GM12872 (cell line): ENCODE results near the gene COX5A.

Source experiments
- CTCF ChIP-seq: IDR thresholded peaks from 3 replicates; pipeline ENCODE4 v1.5.1; 2011; ENCODE audit warnings: low read depth, mild to moderate bottlenecking, low read length, moderate library complexity; ENCODE audit not compliant: insufficient read depth

The COX5A gene

DNA sequence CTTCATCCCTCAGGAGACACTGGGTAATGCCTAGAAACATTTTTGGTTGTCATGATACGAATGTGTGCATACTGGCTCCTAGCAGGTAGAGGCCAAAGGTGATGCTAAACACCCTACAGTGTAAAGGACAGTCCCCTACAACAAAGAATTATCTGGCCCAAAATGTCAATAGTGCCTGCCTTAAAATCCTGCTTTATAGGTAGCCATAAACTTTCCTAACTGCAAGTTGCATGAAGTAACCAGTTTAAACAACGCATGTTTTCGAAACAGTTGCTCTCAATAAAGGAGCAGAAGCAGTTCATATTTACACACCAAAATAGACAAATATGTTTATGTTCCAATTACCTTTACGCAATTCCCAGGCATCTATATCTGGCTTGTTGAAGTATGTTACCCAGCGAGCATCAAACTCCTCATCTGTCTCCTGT lies 9.1 kb downstream of the COX5A start:
- no peak for TF ChIP-seq CTCF

DNA sequence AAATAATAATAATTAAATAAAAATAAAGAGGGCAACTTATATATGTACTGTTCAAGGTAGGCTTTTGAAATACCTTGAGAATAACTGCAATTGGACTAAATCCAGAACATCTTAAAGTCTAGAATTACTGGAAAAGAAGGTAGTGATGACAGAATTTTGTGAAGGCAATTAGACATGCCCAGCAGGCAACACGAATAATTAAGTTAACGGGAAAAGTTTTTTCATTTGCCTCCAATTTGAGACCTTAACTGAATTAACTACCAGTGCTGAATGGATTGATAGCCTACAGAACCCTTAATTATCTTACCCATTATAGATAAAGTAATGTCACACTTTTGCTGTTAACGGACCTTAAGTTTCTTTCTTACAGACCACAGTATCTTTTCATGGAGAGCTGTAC lies 13.3 kb downstream of the COX5A start:
- no peak for TF ChIP-seq CTCF

GRCh38 chr15:74920456-74920855 lies 17.4 kb downstream of the COX5A start:
- no peak for TF ChIP-seq CTCF

GRCh38 chr15:74917676-74918075 lies 20.2 kb downstream of the COX5A start:
- TF ChIP-seq CTCF, result no peak

DNA sequence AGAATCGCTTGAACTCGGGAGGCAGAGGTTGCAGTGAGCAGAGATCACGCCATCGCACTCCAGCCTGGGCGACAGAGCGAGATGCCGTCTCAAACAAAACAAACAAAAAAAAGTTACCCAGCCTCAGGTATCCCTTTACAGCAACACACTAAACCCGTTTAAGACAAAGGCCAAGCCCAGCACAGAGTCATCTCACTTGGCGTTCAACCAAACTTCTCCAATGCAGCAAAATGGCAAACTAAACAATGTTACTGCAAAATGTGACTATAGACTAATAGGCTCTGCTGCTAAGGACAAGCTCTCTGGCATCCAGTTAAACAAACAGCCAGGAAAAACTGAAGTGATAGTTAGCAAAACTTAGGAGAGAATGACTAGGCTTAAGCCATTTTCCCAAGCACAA lies 24.8 kb downstream of the COX5A start:
- no peak for TF ChIP-seq CTCF

DNA sequence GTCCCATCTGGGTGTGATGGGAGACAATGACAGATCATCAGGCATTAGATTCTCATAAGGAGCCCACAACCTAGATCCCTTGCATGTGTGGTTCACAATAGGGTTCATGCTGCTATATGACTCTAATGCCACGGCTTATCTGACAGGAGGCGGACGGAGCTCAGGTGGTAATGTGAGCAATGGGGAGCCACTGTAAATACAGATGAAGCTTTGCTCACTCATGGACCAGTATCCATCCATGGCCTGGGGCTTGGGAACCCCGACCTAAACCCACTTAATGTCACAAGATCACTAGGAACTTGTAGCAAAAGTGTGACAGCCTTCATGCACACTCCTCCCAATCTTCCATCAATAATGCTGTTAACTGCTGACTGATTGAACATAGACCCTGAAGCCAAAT lies 29.2 kb downstream of the COX5A start:
- TF ChIP-seq CTCF, result no peak

DNA sequence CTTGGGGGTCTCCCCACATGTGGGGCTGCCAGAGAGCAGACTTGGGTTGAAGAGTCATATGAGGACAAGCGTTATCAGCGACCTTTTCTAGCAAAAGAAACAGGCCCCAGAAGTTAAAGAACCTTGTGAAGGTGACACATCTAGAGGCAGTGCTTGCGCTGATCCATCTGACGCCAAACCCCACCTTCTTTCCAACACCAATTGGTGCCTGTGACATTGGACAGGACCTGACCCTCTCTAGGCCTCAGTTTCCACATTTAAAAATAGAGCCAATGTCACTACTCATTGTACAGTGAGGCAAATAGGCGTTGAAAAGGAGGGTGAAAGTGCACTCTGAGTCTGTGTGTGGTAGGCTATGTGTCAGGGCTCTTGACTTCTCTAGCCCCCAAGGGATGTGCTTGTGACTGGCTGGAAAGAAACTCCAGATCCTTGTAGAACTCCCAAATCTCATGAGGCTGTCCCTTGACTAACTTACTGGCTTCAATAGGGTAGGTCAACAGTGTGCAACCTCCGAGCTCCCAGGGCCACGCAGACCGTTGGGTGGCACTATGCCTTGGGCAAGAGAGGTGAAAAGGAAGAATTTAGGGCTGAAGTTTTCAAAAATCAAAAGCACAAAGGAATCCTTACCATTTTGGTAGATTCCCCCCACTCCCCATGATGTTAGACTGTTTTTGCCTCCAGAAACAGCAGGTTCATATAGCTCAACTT lies 30.6 kb downstream of the COX5A start:
- TF ChIP-seq CTCF, result no peak
